GM12892 (cell line): ENCODE results near the gene TEKT4.

Experiments used
- POLR2A ChIP-seq: IDR thresholded peaks from 2 replicates; pipeline ENCODE4 v1.6.1; 2011; ENCODE audit warnings: low read depth, low read length, control low read depth
- POLR2AphosphoS5 ChIP-seq: IDR thresholded peaks from 2 replicates; pipeline ENCODE4 v1.6.1; 2011; ENCODE audit warnings: low read depth, low read length, control low read depth
- TAF1 ChIP-seq: IDR thresholded peaks from 2 replicates; pipeline ENCODE4 v1.6.1; 2011; ENCODE audit warnings: low read depth, mild to moderate bottlenecking, control low read depth, low read length, borderline replicate concordance

GRCh38 chr2:94871226-94872087, at the start of gene TEKT4:
- TF ChIP-seq POLR2AphosphoS5 (no peak), POLR2A (no peak), TAF1 (no peak)
